Spleen (tissue), 7 donors: ENCODE data around the gene GALNT18.

Experiments
- POLR2AphosphoS5 ChIP-seq, 3 donors: sonication (generic); formaldehyde crosslinking; IDR thresholded peaks; one replicate each; pipeline ENCODE4 v1.5.1; 2017; ENCODE audit warnings: antibody characterized with exemption in 3 of 3
- TF ChIP-seq, protein P1 (sequence below), 11 experiments: fragments of 200-600 bp in 7 of 11; fragments of 450-650 bp in 4 of 11; sonication (generic) in 4 of 11; IDR thresholded peaks in 8 of 11; conservative IDR thresholded peaks in 3 of 11; 1 replicate in 7 of 11; 2 replicates in 4 of 11; pipeline versions ENCODE4 v1.4.0 to v1.8.0; 2016 to 2021; ENCODE audit warnings: antibody characterized with exemption in 11 of 11, inconsistent platforms in 4 of 11, mild to moderate bottlenecking in 1 of 11
- donor health status: DM: no; HTN: no; CAD: no; lungs with moderate emphysema.
- donor health status: DM: no; HTN: no; CAD: no.
- donor health status: DM: no; HTN: no; CAD: no.

DNA sequence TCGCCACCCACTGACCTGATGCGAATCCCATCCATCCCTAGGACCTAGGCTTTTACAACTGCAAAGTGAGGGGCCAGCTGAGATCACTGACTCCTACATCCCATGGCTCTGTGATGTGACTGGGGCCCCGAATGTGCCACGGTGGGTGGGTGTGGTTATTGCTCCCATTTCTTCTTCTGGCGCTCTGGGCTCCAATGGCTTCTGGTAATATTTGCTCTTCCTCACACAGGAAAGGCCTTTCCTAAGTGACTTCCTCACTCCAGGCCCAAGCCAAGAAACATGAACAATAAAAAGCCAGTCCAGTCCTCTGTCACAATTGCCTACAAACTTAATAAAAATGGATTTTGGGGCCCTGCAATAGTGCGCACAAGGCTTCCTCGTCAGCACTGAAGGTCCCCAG, 78.1 kb downstream of the GALNT18 start:
- TF ChIP-seq POLR2AphosphoS5 (IDR thresholded peaks at IDR 0.05): no peak
- TF ChIP-seq, protein P1, sequence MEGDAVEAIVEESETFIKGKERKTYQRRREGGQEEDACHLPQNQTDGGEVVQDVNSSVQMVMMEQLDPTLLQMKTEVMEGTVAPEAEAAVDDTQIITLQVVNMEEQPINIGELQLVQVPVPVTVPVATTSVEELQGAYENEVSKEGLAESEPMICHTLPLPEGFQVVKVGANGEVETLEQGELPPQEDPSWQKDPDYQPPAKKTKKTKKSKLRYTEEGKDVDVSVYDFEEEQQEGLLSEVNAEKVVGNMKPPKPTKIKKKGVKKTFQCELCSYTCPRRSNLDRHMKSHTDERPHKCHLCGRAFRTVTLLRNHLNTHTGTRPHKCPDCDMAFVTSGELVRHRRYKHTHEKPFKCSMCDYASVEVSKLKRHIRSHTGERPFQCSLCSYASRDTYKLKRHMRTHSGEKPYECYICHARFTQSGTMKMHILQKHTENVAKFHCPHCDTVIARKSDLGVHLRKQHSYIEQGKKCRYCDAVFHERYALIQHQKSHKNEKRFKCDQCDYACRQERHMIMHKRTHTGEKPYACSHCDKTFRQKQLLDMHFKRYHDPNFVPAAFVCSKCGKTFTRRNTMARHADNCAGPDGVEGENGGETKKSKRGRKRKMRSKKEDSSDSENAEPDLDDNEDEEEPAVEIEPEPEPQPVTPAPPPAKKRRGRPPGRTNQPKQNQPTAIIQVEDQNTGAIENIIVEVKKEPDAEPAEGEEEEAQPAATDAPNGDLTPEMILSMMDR (IDR thresholded peaks at IDR 0.05 in 8 of 11, conservative IDR thresholded peaks at IDR 0.05 in 3 of 11): no peak
